Liver (tissue), 9 donors: ENCODE results near the gene SORCS2. TPM values are rescaled to one million over a fixed set of nuclear protein-coding genes. Genes with fewer than 3 reads are reported as not detected.

ENCODE experiments used
- DNase-seq: peaks from one replicate; pipeline ENCODE4 v3.0.0-alpha.2; 2017; ENCODE audit warnings: low spot score
- H3K27ac ChIP-seq, 2 donors: one replicate each; pipeline ENCODE4 v1.7.0; 2013; ENCODE audit warnings: inconsistent platforms in 2 of 2, low read length in 2 of 2, control low read depth in 1 of 2, low read depth in 1 of 2, mild to moderate bottlenecking in 1 of 2
- H3K27me3 ChIP-seq, 4 donors: one replicate each; pipeline versions ENCODE4 v1.6.1 to v1.7.0; 2013; ENCODE audit warnings: low read length in 3 of 4, inconsistent platforms in 1 of 4, mild to moderate bottlenecking in 1 of 4, moderate library complexity in 1 of 4; ENCODE audit not compliant: control insufficient read depth in 4 of 4, insufficient read depth in 4 of 4
- H3K36me3 ChIP-seq, 4 donors: one replicate each; pipeline versions ENCODE4 v1.6.1 to v1.7.0; 2013; ENCODE audit warnings: low read length in 3 of 4, mild to moderate bottlenecking in 3 of 4, low read depth in 1 of 4, moderate library complexity in 1 of 4; ENCODE audit not compliant: control insufficient read depth in 4 of 4, insufficient read depth in 3 of 4
- H3K4me1 ChIP-seq, 4 donors: one replicate each; pipeline versions ENCODE4 v1.6.1 to v1.7.0; 2013; ENCODE audit warnings: low read length in 3 of 4, mild to moderate bottlenecking in 3 of 4, moderate library complexity in 1 of 4; ENCODE audit not compliant: control insufficient read depth in 4 of 4, insufficient read depth in 4 of 4
- H3K4me3 ChIP-seq, 3 donors: one replicate each; pipeline versions ENCODE4 v1.6.1 to v1.7.0; 2013; ENCODE audit warnings: low read length in 3 of 3, control low read depth in 1 of 3, low read depth in 1 of 3, mild to moderate bottlenecking in 1 of 3
- H3K9ac ChIP-seq, 2 donors: one replicate each; pipeline ENCODE4 v1.7.0; 2013; ENCODE audit warnings: low read length in 2 of 2, mild to moderate bottlenecking in 2 of 2, moderate library complexity in 2 of 2, control low read depth in 1 of 2, low read depth in 1 of 2
- H3K9me3 ChIP-seq, 4 donors: one replicate each; pipeline versions ENCODE4 v1.6.1 to v1.7.0; 2013; ENCODE audit warnings: low read length in 3 of 4; ENCODE audit not compliant: control insufficient read depth in 4 of 4
- EGR1 ChIP-seq, 2 donors: IDR thresholded peaks; 2 replicates each; pipeline ENCODE4 v1.6.1; 2016 to 2018; ENCODE audit warnings: antibody characterized with exemption in 2 of 2, low read depth in 2 of 2
- FOXA1 ChIP-seq: IDR thresholded peaks from 2 replicates; pipeline ENCODE4 v1.6.1; 2016; ENCODE audit warnings: antibody characterized with exemption
- FOXA2 ChIP-seq: IDR thresholded peaks from 2 replicates; pipeline ENCODE4 v1.6.1; 2016; ENCODE audit warnings: antibody characterized with exemption
- GABPA ChIP-seq, 2 donors: IDR thresholded peaks in 1 of 2; conservative IDR thresholded peaks in 1 of 2; 2 replicates each; pipeline ENCODE4 v1.6.1; 2016; ENCODE audit warnings: antibody characterized with exemption in 2 of 2, mild to moderate bottlenecking in 1 of 2, moderate library complexity in 1 of 2
- HNF4A ChIP-seq, 2 donors: conservative IDR thresholded peaks; 2 replicates each; pipeline ENCODE4 v1.6.1; 2016; ENCODE audit warnings: antibody characterized with exemption in 2 of 2, mild to moderate bottlenecking in 2 of 2
- HNF4G ChIP-seq: IDR thresholded peaks from 2 replicates; pipeline ENCODE4 v1.6.1; 2016; ENCODE audit warnings: antibody characterized with exemption
- JUND ChIP-seq, 2 donors: IDR thresholded peaks; 2 replicates each; pipeline ENCODE4 v1.6.1; 2016; ENCODE audit warnings: antibody characterized with exemption in 2 of 2
- NR2F2 ChIP-seq: IDR thresholded peaks from 2 replicates; pipeline ENCODE4 v1.6.1; 2016; ENCODE audit warnings: antibody characterized with exemption
- RAD21 ChIP-seq, 2 donors: IDR thresholded peaks; 2 replicates each; pipeline ENCODE4 v1.6.1; 2016; ENCODE audit warnings: antibody characterized with exemption in 2 of 2, mild to moderate bottlenecking in 2 of 2
- RXRA ChIP-seq, 2 donors: IDR thresholded peaks; 2 replicates each; pipeline ENCODE4 v1.6.1; 2017 to 2018; ENCODE audit warnings: antibody characterized with exemption in 2 of 2, mild to moderate bottlenecking in 1 of 2
- SP1 ChIP-seq: IDR thresholded peaks from 2 replicates; pipeline ENCODE4 v1.6.1; 2018; ENCODE audit warnings: antibody characterized with exemption, mild to moderate bottlenecking
- TAF1 ChIP-seq: conservative IDR thresholded peaks from 2 replicates; pipeline ENCODE4 v1.6.1; 2016; ENCODE audit warnings: antibody characterized with exemption, mild to moderate bottlenecking
- YY1 ChIP-seq: IDR thresholded peaks from 2 replicates; pipeline ENCODE4 v1.6.1; 2016; ENCODE audit warnings: antibody characterized with exemption, mild to moderate bottlenecking
- WGBS: extraction: QIAGEN DNeasy Blood & Tissue Kit; methylation state at CpG from one replicate; pipeline ENCODE4 v1.1.7; 2013; 5-methylcytosine and 5-hydroxymethylcytosine counted together
- polyA plus RNA-seq, 2 donors: library from polyadenylated mRNA; stranded (reverse) in 1 of 2; unstranded in 1 of 2; fragments of 200-250 nt in 1 of 2; fragments of >200 nt in 1 of 2; fragmentation: Nextera tagmentation in 1 of 2; extraction: Ambion mirVana in 1 of 2; gene quantifications; one replicate each; pipeline versions ENCODE4 v1.2.1 to v1.2.3, GENCODE V29; 2013 to 2015
- total RNA-seq, 2 donors: library from RNA; depleted of rRNA; stranded (reverse); fragments of >200 nt; gene quantifications; one replicate each; pipeline ENCODE4 v1.2.3, GENCODE V29; 2014
- TF ChIP-seq, protein P1 (sequence below): IDR thresholded peaks from 2 replicates; pipeline ENCODE4 v1.6.1; 2016; ENCODE audit warnings: antibody characterized with exemption, mild to moderate bottlenecking
- TF ChIP-seq, protein P2 (sequence below): IDR thresholded peaks from 2 replicates; pipeline ENCODE4 v1.6.1; 2016; ENCODE audit warnings: antibody characterized with exemption
- TF ChIP-seq, protein P3 (sequence below): fragments of 150-350 bp; IDR thresholded peaks from 2 replicates; pipeline ENCODE4 v1.5.1; 2017; ENCODE audit warnings: improper control_type of control experiment, low read depth, low read length; ENCODE audit not compliant: missing input control
- TF ChIP-seq, protein P4 (sequence below): IDR thresholded peaks from 2 replicates; pipeline ENCODE4 v1.6.1; 2016; ENCODE audit warnings: antibody characterized with exemption
- TF ChIP-seq, protein P5 (sequence below): IDR thresholded peaks from 2 replicates; pipeline ENCODE4 v1.6.1; 2016; ENCODE audit warnings: antibody characterized with exemption
- donor health status: healthy.
- donor health status: healthy.
- donor health status: healthy.
- donor health status: healthy.
- donor health status: healthy.

The SORCS2 gene
- total and polyA plus RNA-seq, 4 donors = 0.10 to 1.4 (median 0.92) TPM

DNA sequence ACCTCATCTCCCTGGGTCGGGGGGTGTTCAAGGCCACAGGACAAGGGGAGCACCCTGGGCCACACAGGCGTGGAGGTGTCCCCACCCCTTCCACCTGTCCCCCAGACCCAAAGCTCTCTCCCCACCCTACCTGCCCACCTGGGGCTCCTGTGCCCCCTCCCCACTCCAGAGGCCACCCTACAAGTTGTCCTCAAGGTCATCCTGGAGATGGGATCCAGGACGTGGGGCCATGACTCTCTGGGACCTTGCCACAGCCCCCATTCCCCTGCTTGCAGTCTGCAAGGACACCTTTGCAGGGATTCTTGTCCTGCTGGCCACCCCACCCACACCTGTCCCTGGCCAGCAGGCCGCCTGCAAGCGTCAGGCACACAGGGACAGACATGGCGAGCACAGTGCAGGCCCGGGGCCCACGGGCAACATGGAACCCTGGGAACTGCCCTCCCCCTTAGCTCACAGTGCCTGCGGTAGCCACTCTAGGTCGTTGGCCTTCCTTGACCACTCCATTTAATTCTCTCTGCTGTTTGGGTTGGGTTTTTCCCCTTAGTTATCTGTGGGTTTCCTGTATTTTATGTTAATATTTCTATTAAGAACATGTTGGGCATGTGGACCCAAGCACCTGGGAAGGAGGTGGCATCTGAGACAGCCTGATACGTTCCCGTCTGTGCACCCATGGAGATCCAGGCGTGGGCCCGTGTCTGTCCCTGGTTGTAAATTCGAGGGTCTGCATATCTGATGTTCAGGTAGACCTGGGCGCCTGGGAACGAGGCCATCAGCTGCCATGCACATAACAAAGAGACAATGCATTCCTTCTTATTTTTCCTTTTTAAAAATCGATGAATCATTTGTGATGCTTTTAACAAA is 549.8 kb downstream of the SORCS2 start (continued):
- TF ChIP-seq, protein P1, sequence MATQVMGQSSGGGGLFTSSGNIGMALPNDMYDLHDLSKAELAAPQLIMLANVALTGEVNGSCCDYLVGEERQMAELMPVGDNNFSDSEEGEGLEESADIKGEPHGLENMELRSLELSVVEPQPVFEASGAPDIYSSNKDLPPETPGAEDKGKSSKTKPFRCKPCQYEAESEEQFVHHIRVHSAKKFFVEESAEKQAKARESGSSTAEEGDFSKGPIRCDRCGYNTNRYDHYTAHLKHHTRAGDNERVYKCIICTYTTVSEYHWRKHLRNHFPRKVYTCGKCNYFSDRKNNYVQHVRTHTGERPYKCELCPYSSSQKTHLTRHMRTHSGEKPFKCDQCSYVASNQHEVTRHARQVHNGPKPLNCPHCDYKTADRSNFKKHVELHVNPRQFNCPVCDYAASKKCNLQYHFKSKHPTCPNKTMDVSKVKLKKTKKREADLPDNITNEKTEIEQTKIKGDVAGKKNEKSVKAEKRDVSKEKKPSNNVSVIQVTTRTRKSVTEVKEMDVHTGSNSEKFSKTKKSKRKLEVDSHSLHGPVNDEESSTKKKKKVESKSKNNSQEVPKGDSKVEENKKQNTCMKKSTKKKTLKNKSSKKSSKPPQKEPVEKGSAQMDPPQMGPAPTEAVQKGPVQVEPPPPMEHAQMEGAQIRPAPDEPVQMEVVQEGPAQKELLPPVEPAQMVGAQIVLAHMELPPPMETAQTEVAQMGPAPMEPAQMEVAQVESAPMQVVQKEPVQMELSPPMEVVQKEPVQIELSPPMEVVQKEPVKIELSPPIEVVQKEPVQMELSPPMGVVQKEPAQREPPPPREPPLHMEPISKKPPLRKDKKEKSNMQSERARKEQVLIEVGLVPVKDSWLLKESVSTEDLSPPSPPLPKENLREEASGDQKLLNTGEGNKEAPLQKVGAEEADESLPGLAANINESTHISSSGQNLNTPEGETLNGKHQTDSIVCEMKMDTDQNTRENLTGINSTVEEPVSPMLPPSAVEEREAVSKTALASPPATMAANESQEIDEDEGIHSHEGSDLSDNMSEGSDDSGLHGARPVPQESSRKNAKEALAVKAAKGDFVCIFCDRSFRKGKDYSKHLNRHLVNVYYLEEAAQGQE = no peak
- TF ChIP-seq, protein P2, sequence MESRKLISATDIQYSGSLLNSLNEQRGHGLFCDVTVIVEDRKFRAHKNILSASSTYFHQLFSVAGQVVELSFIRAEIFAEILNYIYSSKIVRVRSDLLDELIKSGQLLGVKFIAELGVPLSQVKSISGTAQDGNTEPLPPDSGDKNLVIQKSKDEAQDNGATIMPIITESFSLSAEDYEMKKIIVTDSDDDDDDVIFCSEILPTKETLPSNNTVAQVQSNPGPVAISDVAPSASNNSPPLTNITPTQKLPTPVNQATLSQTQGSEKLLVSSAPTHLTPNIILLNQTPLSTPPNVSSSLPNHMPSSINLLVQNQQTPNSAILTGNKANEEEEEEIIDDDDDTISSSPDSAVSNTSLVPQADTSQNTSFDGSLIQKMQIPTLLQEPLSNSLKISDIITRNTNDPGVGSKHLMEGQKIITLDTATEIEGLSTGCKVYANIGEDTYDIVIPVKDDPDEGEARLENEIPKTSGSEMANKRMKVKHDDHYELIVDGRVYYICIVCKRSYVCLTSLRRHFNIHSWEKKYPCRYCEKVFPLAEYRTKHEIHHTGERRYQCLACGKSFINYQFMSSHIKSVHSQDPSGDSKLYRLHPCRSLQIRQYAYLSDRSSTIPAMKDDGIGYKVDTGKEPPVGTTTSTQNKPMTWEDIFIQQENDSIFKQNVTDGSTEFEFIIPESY = no peak
- no peak for TF ChIP-seq RAD21 (IDR thresholded peaks at IDR 0.05)

DNA sequence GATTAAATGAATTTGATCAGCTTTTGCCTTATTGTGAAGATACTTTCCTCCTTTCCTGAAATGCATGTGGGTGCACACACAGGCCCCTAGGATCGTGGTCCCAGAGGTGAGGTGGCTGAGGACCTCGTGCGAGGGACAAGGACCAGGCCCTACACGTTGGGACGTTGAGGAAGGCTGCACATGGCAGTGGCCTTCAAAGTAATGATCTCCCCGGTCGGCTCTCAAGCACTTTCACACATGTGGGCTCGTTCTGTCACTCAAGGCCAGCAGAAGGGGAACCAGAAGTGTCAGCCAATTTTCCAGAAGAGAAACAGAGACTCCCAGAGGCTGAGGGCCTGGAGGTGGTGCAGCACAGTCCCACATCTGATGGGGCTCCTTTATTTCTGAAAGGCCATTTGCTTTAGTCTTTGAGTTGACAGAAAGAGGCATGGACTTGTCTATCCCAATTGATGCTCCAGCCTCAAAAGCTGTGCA is 550.5 kb downstream of the SORCS2 start:
- H3K27me3 ChIP-seq = no peaks in the 10 kb centered on the region
- no peak overlapping the region for H3K4me3 ChIP-seq
- peaks cover 0 to 2% (median 0%) of the 10 kb centered on the region in 4 donors for H3K9me3 ChIP-seq
- H3K27ac ChIP-seq = no peak overlapping the region
- H3K4me1 ChIP-seq = no peaks in the 10 kb centered on the region
- no peak overlapping the region for H3K9ac ChIP-seq
- DNase-seq = no peak
- H3K36me3 ChIP-seq = no peaks in the 10 kb centered on the region
- 74% methylated on average over 8 of the region's 8 CpGs for WGBS
- TF ChIP-seq GABPA (IDR thresholded peaks at IDR 0.05 in 1 of 2, conservative IDR thresholded peaks at IDR 0.05 in 1 of 2) (no peak), HNF4G (no peak), RAD21 (IDR thresholded peaks at IDR 0.05) (no peak), SP1 (no peak), JUND (IDR thresholded peaks at IDR 0.05) (no peak), FOXA2 (no peak), RXRA (IDR thresholded peaks at IDR 0.05) (no peak), YY1 (no peak), HNF4A (conservative IDR thresholded peaks at IDR 0.05) (no peak), FOXA1 (no peak), NR2F2 (no peak), TAF1 (no peak), EGR1 (IDR thresholded peaks at IDR 0.05; ENCODE audit: low read depth in 2 of 2) (no peak)
- TF ChIP-seq, protein P2 = no peak
- TF ChIP-seq, protein P3, sequence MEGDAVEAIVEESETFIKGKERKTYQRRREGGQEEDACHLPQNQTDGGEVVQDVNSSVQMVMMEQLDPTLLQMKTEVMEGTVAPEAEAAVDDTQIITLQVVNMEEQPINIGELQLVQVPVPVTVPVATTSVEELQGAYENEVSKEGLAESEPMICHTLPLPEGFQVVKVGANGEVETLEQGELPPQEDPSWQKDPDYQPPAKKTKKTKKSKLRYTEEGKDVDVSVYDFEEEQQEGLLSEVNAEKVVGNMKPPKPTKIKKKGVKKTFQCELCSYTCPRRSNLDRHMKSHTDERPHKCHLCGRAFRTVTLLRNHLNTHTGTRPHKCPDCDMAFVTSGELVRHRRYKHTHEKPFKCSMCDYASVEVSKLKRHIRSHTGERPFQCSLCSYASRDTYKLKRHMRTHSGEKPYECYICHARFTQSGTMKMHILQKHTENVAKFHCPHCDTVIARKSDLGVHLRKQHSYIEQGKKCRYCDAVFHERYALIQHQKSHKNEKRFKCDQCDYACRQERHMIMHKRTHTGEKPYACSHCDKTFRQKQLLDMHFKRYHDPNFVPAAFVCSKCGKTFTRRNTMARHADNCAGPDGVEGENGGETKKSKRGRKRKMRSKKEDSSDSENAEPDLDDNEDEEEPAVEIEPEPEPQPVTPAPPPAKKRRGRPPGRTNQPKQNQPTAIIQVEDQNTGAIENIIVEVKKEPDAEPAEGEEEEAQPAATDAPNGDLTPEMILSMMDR = no peak
- TF ChIP-seq, protein P4, sequence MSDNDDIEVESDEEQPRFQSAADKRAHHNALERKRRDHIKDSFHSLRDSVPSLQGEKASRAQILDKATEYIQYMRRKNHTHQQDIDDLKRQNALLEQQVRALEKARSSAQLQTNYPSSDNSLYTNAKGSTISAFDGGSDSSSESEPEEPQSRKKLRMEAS = no peak
- TF ChIP-seq, protein P5, sequence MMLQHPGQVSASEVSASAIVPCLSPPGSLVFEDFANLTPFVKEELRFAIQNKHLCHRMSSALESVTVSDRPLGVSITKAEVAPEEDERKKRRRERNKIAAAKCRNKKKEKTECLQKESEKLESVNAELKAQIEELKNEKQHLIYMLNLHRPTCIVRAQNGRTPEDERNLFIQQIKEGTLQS = no peak
- TF ChIP-seq, protein P1 = no peak
